CD4-positive, alpha-beta T cell treated with Interleukin-15 for 4 hours (primary cell): ENCODE data around the gene RTN4RL2.
A peak's percentile ranks its signal among the peaks of the same experiment; 100 is the strongest.

Experiments
- DNase-seq: peaks from one replicate; pipeline ENCODE4 v3.0.0-alpha.2; 2020; ENCODE audit warnings: low spot score

RTN4RL2 gene

DNA sequence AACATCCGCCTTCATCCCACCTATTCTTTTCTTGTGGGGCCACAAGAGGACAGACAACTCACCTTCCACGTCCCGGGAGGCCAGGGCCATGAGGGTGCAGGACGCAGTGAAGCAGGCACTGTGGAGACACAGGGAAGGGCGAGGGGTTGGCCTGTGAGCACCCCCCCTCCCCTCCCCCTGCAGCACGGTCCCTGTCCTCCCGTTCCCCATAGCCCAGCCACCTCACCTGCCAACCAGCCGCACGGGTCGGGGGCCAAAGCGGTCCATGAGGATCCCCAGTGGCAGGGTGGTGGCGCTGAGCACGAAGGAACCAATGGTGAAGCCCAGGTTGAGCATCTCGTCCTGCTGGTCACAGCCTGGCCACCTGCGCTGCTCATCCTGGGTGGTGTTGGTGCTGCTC lies 40.6 kb downstream of the RTN4RL2 start:
- DNase-seq = no peak

DNA sequence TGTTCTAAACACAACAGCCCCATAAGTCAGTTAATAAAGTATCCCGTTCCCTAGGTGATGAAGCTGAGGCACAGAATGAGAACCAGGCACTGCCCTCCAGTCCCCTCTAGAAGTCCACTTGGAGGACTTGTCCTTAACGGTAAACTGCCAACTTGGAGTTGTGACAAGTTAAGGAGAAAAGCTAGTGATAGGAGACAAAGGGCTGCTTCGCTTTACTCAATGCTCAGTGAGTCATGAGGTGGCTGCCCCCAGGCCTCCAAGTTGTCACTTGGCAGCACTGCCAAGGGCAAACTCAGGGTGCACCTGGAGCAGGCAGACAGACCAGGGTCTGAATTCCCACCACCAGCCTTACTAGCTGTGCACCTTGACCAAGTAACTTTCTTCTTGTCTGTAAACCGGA lies 41.6 kb downstream of the RTN4RL2 start:
- no peak for DNase-seq

GRCh38 chr11:57502376-57502775 lies 42.0 kb downstream of the RTN4RL2 start:
- no peak for DNase-seq

GRCh38 chr11:57502870-57503269 lies 42.5 kb downstream of the RTN4RL2 start:
- DNase-seq = no peak

DNA sequence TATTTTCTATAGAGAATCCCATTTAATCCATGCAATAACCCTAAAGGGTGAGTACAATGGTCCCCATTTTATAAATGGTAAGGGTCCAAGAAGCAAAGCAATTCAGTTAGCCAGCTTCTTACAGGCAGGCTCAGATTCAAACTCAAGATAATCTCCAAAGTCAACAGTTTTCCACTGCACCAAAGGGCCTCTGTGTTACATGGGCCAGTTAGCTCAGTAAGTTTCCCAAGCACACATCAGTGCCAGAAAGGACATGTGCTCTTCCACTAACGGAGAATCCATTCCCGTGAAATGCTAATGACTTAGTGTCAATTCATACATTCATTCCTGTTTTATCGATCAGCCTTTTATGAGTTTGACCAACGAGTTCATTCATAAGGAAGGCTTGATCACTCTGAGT lies 44.2 kb downstream of the RTN4RL2 start:
- DNase-seq = no peak

DNA sequence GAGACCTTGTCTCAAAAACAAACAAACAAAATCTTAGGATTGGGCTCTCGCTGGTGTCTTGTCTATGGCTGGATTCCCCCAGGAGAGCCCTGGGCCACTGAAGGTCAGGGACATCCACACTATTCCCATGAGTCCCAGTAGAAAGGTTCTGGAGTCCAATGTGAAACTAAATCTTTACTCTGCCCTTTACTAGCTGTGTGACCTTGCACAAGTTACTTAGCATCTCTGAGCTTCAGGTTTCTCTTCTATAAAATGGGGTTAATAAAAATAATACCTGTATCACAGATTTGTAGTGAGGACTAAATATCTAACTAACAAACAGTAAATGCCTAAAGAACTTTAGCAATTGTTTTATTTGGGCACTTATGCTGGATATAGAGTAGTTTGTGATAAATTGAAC lies 46.2 kb downstream of the RTN4RL2 start:
- DNase-seq = no peak

GRCh38 chr11:57508341-57509170 lies 48.2 kb downstream of the RTN4RL2 start:
- no peak for DNase-seq

- no peak for DNase-seq
Measured at GRCh38 chr11:57511741-57512430, 51.6 kb downstream of the RTN4RL2 start.

DNA sequence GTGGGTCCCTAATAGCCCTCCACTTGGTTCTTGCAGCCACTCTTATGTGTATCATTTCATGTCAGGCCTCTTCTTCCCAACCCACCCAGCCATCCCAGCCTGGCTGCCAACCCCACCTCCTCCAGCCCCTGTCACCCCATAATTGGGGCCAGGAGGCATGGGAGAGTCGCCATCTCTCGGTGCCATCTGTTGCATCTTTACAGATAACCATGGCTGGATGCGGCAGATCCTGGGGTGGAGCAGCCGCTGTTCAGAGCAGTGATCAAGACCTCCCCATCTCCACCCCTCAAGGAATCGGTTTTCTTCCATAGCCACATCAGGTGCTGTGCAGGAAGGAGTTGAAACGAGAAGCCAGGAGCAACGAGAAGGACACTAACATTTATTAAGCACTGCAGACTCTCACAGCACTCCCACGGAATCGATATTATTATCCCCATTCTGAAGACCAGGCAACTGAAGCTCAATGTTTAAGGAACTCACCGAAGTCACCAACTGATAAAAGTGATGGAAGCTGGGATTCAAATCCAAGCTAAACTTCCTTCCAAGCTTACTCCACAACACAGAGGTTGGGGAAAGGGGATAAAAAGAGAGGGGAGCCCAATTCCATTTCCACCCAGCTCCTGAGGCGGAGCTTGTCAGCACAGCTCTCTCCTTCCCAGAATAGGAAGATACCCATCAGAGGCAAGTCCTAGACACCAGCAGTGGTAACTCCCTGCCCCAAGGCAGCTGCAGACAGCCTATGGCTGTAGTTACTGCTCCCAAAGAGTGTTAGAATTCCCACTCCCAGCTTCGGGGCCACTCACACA lies 52.5 kb downstream of the RTN4RL2 start:
- DNase-seq = no peak

- no peak for DNase-seq
Measured at GRCh38 chr11:57513452-57513795, 53.1 kb downstream of the RTN4RL2 start.

DNA sequence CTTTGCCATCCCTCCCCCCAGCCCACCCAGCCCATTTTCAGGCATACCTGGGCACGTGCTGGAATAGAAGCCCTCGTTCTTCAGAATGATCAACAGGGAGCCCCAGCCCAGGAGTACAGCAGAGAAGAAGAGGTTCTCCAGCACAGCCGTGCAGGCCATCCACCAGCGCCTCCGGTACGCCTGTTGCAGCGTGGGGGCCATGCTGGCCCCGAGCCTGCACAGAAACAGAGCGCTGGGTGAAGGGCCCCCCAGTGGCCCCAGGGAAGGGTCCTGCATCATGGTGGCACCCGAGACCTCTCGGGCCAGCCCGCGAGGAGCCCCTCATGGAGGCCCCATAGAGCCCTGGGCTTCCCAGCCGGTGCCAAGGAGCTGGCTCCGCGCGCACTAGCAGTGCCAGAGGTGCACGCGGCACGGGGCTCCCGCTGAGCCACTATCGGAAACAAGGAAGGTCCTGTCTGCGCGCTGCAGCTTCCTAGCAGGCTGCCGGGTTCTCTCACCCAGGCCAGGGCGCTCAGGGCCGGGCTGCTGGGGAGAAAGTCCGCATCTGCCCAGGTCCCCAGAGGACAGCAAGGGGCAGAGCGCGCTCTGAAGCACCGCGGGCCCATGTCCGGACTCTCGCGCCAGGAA lies 53.7 kb downstream of the RTN4RL2 start:
- no peak for DNase-seq

GRCh38 chr11:57514538-57515331 lies 54.4 kb downstream of the RTN4RL2 start:
- peak; percentile 35 for DNase-seq

GRCh38 chr11:57515332-57516060 lies 55.2 kb downstream of the RTN4RL2 start, which contains the start of gene SLC43A1:
TSS of gene SLC43A1 (minus strand) at chr11:57515702. CDS start at chr11:57514111, 1,591 bp downstream.
- DNase-seq = no peak

DNA sequence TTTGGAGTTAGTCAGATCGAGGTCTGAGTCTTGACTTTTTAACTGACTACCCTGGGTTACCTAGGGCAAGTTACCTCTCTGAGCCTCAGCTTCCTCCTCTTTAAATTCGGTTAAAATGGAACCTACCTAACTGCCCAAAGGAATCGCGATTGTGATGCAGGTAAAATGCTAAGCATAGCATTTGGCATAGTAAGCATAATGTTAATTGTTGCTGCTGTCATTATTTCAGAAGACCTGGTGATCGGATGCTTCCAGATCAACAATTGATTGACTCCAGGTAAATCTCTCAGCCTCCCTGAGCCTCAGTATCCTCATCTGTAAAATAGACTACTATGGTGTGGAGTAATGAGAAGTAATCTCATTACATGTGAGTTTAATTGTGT lies 55.7 kb downstream of the RTN4RL2 start:
- no peak for DNase-seq

GRCh38 chr11:57521116-57521515 lies 60.8 kb downstream of the RTN4RL2 start:
- DNase-seq = no peak

DNA sequence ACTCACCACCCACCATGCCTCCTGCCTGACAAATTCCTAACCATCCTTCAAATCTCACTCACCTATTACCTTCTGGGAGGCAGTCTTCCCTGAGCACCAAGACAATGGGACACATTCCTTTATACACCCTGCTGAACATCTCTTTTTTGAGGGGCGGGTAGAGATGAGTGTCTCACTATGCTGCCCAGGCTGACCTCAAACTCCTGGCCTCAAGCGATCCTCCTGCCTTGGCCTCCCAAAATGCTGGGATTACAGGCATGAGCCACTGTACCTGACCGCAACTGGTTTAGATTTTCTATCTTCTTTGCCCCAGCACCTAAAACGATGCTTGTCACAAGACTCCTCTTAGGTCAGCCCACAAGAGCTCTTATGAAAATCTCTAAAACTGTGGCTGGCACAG lies 63.1 kb downstream of the RTN4RL2 start:
- DNase-seq = no peak
